Neural crest cell (in vitro differentiated cells): Measurements from ENCODE around the gene PRKN. TPM values are rescaled to one million over a fixed set of nuclear protein-coding genes. Genes with fewer than 3 reads are reported as not detected.

ENCODE experiments used
- DNase-seq: peaks from one replicate; pipeline ENCODE4 v3.0.0; 2021; ENCODE audit warnings: low read depth, mixed read lengths, low spot score
- H3K27ac Mint-ChIP-seq: one replicate; pipeline ENCODE4 v1.8.0; 2021; ENCODE audit warnings: mild to moderate bottlenecking, mixed read lengths; ENCODE audit not compliant: unreplicated experiment
- H3K27me3 Mint-ChIP-seq: 2 replicates; pipeline ENCODE4 v1.8.0; 2021; ENCODE audit warnings: low read depth, mild to moderate bottlenecking, mixed read lengths
- H3K36me3 Mint-ChIP-seq: 2 replicates; pipeline ENCODE4 v1.8.0; 2021; ENCODE audit warnings: low read depth, mild to moderate bottlenecking, mixed read lengths
- H3K4me1 Mint-ChIP-seq: 2 replicates; pipeline ENCODE4 v1.8.0; 2021; ENCODE audit warnings: mixed read lengths
- H3K4me3 Mint-ChIP-seq: one replicate; pipeline ENCODE4 v1.8.0; 2021; ENCODE audit warnings: mild to moderate bottlenecking, mixed read lengths
- H3K9me3 Mint-ChIP-seq: 2 replicates; pipeline ENCODE4 v1.8.0; 2021; ENCODE audit warnings: mixed read lengths
- total RNA-seq: library from RNA; stranded (reverse); gene quantifications from 2 replicates; pipeline ENCODE4 v1.2.1, GENCODE V29; 2021
- TF ChIP-seq, protein P1 (sequence below): fragments of 200-600 bp; sonication (generic); conservative IDR thresholded peaks from 2 replicates; pipeline ENCODE4 v1.5.0; 2021; ENCODE audit warnings: antibody characterized with exemption, mild to moderate bottlenecking

The PRKN gene
- total RNA-seq, 1 donor from 2014 or later = 3.2 TPM

- Mint-ChIP-seq H3K27ac (no peak overlapping the region), H3K36me3 (no peaks in the 10 kb centered on the region), H3K4me3 (no peak overlapping the region), H3K9me3 (no peaks in the 10 kb centered on the region), H3K27me3 (no peaks in the 10 kb centered on the region), H3K4me1 (peaks cover 44% of the 10 kb centered on the region)
- no peak for DNase-seq
- TF ChIP-seq, protein P1, sequence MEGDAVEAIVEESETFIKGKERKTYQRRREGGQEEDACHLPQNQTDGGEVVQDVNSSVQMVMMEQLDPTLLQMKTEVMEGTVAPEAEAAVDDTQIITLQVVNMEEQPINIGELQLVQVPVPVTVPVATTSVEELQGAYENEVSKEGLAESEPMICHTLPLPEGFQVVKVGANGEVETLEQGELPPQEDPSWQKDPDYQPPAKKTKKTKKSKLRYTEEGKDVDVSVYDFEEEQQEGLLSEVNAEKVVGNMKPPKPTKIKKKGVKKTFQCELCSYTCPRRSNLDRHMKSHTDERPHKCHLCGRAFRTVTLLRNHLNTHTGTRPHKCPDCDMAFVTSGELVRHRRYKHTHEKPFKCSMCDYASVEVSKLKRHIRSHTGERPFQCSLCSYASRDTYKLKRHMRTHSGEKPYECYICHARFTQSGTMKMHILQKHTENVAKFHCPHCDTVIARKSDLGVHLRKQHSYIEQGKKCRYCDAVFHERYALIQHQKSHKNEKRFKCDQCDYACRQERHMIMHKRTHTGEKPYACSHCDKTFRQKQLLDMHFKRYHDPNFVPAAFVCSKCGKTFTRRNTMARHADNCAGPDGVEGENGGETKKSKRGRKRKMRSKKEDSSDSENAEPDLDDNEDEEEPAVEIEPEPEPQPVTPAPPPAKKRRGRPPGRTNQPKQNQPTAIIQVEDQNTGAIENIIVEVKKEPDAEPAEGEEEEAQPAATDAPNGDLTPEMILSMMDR = no peak
Observed at GRCh38 chr6:161414180-161414579, 1313.4 kb downstream of the PRKN start.

DNA sequence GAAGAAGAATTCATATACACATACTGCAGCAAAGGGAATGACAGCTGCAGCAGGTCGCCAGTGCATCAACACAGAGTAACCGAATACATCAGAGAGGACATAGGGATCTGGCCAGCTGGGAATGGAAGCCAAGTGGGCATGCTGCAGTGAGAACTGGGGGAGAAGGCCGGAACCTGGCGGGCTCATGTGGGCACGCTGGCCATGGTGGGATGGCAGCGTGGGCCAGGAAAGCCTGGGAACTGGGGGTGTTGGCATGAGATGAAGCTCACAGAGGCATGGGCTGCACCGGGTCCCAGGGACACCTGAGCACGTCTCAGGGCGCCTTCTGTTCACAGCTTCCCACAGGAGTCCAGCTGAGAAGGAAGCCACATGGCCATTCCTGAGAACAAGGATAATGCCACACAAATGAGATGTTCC lies 1314.2 kb downstream of the PRKN start:
- no peaks in the 10 kb centered on the region for H3K9me3 Mint-ChIP-seq
- TF ChIP-seq, protein P1 = no peak
- no peaks in the 10 kb centered on the region for H3K27me3 Mint-ChIP-seq
- no peaks in the 10 kb centered on the region for H3K36me3 Mint-ChIP-seq
- DNase-seq = no peak
- peaks cover 41% of the 10 kb centered on the region for H3K4me1 Mint-ChIP-seq
- no peak overlapping the region for H3K27ac Mint-ChIP-seq
- H3K4me3 Mint-ChIP-seq = no peak overlapping the region

GRCh38 chr6:161412795-161413194 lies 1314.8 kb downstream of the PRKN start:
- Mint-ChIP-seq H3K9me3 (no peaks in the 10 kb centered on the region), H3K27ac (no peak overlapping the region), H3K4me3 (no peak overlapping the region), H3K36me3 (no peaks in the 10 kb centered on the region), H3K27me3 (no peaks in the 10 kb centered on the region), H3K4me1 (peaks cover 44% of the 10 kb centered on the region)
- TF ChIP-seq, protein P1 = no peak
- DNase-seq = no peak

DNA sequence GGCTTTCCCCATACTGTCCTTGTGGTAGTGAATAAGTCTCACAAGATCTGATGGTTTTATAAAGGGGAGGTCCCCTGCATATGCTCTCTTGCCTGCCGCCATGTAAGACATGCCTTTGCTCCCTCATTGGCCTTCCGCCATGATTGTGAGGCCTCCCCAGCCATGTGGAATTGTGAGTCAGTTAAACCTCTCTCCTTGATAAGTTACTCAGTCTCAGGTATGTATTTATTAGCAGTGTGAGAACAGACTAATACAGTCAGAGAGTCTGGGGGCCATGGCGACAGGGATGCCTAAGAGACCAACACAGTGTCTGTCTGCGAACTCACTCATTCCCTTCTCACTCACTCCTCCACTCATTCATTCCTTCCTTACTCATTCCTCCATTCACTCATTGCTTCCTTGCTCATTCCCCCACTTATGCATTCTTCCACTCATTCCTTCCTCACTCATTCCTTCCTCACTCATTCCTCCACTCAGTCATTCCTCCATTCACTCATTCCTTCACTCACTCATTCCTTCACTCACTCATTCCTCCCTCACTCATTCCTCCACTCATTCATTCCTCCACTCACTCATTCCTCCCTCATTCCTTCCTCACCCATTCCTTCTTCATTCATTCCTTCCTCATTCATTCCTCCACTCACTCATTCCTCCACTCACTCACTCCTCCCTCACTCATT lies 1316.2 kb downstream of the PRKN start:
- no peaks in the 10 kb centered on the region for H3K27me3 Mint-ChIP-seq
- H3K27ac Mint-ChIP-seq = no peak overlapping the region

GRCh38 chr6:161410736-161411135 lies 1316.8 kb downstream of the PRKN start:
- Mint-ChIP-seq H3K9me3 (no peaks in the 10 kb centered on the region), H3K36me3 (no peaks in the 10 kb centered on the region), H3K4me1 (peaks cover 48% of the 10 kb centered on the region), H3K27me3 (no peaks in the 10 kb centered on the region), H3K27ac (no peak overlapping the region), H3K4me3 (no peak overlapping the region)
- no peak for DNase-seq
- TF ChIP-seq, protein P1 = no peak

More for the DNA sequence above, 1316.2 kb downstream of the PRKN start:
- Mint-ChIP-seq H3K4me3 (no peak overlapping the region), H3K4me1 (peaks cover 53% of the 10 kb centered on the region), H3K9me3 (no peaks in the 10 kb centered on the region), H3K36me3 (no peaks in the 10 kb centered on the region)
- TF ChIP-seq, protein P1 = no peak
- DNase-seq = no peak
